Stimulated activated CD4-positive, alpha-beta T cell treated with anti-CD3 and anti-CD28 coated beads, Interleukin-2, amount 100 ng/mL, for 24 hours (primary cell): ENCODE results near the gene BRAP.
"Not testable (repeated sequence)": the region's sequence is repeated elsewhere in the genome, so short reads cannot be mapped to it uniquely, and the experiment has no call there.

Experiments
- DNase-seq, 2 donors: peaks; one replicate each; pipeline ENCODE4 v3.0.0-alpha.2; 2020

Gene BRAP

GRCh38 chr12:111605911-111606766 lies 79.6 kb downstream of the BRAP start:
- no peak for DNase-seq

DNA sequence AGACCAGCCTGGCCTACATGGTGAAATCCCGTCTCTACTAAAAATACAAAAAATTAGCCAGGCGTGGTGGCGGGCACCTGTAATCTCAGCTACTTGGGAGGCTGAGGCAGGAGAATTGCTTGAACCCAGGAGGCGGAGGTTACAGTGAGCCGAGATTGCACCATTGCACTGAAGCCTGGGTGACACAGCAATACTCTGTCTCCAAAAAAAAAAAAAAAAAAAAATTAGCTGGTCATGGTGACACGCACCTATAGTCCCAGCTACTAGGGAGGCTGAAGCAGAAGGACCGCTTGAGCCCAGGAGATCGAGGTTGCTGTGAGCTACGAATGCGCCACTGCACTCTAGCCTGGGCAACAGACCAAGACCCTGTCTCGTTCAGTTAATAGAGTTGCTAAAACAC lies 82.9 kb downstream of the BRAP start:
- not testable (repeated sequence) for DNase-seq

- no peak for DNase-seq
Measured at GRCh38 chr12:111602348-111602747, 83.4 kb downstream of the BRAP start.

- DNase-seq, result not testable (repeated sequence)
Measured at GRCh38 chr12:111600986-111601385, 84.8 kb downstream of the BRAP start.

DNA sequence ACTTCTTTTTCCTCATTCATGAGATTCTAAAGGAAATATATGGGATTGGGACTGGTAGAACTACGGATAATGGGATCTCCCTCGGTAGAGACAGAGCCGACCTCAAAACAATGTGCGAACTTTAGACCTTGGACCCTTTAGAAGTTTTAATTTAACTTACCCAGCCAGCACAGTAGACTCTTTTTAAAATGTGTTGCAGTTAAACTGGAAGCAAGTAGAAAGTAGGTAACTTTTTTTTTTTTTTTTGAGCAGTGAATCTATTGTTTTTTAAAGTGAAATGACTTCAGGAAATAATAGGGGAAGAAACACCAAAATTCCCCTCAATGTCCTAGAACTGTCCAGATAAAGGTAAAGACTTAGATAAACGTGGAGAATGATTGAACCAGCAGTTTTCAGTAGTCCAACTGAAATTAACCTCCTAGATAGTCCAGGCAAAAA lies 85.5 kb downstream of the BRAP start:
- DNase-seq, result no peak

- peak; percentile 89 to 90 for DNase-seq
Measured at GRCh38 chr12:111599453-111600204, 86.1 kb downstream of the BRAP start.

- DNase-seq, result peak; percentile 65 to 69
Measured at GRCh38 chr12:111598637-111599452, 86.9 kb downstream of the BRAP start, which contains the start of gene ATXN2. ATXN2 (minus strand) TSS chr12:111599315; CDS start chr12:111599034, 281 bp downstream.

DNA sequence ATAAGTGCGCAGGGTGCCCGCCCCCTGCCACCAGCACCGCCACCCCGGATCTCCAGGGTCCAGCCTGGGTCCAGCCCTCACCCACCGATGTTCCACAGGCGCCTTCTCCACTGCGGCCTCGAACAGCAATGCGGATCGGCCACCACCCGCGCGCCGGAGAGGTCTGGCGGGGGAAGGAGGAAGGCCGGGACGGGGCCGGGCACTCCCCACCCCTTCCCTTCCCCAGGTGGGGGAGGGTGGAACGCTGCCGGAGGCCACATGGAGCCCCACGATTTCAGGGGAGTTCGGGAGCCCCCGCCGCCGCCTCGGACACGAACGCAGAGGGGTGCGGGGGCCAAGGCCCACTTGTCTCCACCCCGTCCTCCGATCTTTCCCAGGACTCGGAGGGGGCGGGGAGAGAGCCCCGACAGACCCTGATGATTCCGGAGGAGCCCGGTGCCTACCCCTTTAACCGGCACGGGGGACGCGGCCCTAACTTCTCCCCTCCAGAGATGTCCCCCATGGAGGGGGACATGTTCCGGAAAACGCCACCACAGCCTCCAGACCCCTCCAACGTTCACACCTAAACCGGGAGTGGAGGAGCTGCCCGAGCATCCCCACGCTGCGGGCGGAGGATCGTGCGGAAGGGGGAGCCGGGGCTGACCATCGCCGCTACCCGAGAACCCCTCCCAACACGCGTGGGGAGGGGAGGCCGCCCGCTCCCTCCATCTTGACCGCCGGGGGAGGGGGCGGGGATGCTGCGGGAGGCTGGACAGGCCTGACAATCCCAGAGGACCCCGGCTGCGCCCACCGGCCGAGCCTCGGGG lies 87.7 kb downstream of the BRAP start:
- peak; percentile 37 to 50 for DNase-seq

DNA sequence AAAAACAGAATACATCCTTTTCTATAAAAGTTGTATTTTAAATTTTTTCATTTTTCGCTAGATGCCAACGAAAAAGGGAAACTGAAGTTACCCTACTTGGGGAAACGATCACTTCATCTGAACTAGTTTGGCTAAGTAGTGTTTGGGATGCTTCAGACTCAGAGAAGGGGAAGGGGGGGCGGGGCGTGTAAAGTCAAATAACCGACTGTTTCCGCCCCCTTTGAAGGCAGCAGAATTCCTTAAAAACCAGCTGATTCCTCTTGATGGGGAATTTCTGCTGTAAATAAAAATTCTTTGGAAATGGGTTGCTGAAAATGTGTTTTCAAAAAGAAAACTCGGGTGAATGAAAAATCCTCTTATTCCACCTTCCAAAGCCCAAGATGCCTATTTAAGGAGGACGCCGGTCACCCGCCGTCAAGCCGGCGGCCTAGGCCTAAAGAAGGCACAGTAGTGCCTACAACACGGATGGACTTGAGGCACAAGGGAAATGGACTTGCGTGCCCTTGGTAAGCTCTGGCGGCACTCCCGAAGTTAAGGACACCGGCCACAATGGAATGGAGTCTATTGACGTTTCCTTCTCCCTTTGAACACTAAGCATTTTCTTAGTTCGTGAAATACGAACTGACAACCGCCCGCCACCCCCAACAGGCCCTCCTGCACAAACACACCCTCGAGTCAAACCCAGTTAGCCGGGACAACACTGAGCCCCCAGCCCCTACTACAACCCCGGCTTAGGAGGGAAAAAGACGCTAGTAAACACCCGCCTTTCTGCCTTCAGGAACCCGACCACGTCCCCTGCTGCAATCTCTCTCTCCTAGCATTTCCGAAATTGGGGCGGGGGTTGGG lies 88.5 kb downstream of the BRAP start:
- DNase-seq, result peak; percentile 29 to 30

DNA sequence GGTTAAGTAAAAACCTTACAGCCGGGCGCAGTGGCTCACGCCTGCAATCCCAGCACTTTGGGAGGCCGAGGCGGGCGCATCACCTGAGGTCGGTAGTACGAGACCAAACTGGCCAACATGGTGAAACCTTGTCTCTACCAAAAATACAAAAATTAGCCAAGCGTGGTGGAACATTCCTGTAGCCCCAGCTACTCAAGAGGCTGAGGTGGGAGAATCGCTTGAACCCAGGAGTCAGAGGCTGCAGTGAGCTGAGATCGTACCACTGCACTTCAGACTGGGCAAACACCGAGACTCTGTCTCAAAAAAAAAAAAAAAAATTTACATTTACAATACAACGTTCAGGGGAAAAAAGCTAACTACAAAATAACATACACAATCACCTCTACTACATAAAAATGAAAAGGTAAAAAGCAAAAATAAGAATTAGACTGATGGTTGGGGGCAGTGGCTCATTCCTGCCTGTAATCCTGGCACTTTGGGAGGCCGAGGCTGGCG lies 90.4 kb downstream of the BRAP start:
- DNase-seq, result not testable (repeated sequence)
